OCI-LY3 (cell line): ENCODE measurements around the gene SYNE1.

Source experiments
- H2AFZ ChIP-seq: fragments of 200-600, 300-600 bp; shearing (Covaris generic); 2 replicates; pipeline ENCODE4 v1.6.0; 2014; ENCODE audit warnings: antibody characterized with exemption, low read depth, low read length
- H3K27ac ChIP-seq: fragments of 200-600, 300-600 bp; sonication (generic); 2 replicates; pipeline ENCODE4 v1.5.1; 2014; ENCODE audit warnings: mild to moderate bottlenecking, low read length, moderate library complexity, mixed read lengths
- H3K27me3 ChIP-seq: fragments of 200-600, 300-600 bp; sonication (generic); 2 replicates; pipeline ENCODE4 v1.6.1; 2014; ENCODE audit warnings: low read depth, low read length, mixed read lengths
- H3K36me3 ChIP-seq: fragments of 200-600, 300-600 bp; sonication (generic); replicated peaks from 2 replicates; pipeline ENCODE3; 2014; ENCODE audit warnings: low read depth, low read length, mixed read lengths
- H3K4me1 ChIP-seq: fragments of 300-600, 200-600 bp; sonication (generic); 2 replicates; pipeline ENCODE4 v1.6.1; 2014; ENCODE audit warnings: low read length, mixed read lengths
- H3K4me2 ChIP-seq: fragments of 200-600, 300-600 bp; sonication (generic); 2 replicates; pipeline ENCODE4 v1.6.1; 2014; ENCODE audit warnings: low read length, mixed read lengths
- H3K4me3 ChIP-seq: fragments of 300-600, 200-600 bp; sonication (generic); 2 replicates; pipeline ENCODE4 v1.5.1; 2014; ENCODE audit warnings: antibody characterized with exemption, mild to moderate bottlenecking, low read length, moderate library complexity
- H3K79me2 ChIP-seq: fragments of 300-600, 200-600 bp; shearing (Covaris generic); 2 replicates; pipeline ENCODE4 v1.6.1; 2014; ENCODE audit warnings: mild to moderate bottlenecking, low read length, mixed read lengths
- H3K9ac ChIP-seq: fragments of 300-600, 200-600 bp; shearing (Covaris generic); 2 replicates; pipeline ENCODE4 v1.6.0; 2014; ENCODE audit warnings: mild to moderate bottlenecking, low read length, moderate library complexity
- H3K9me3 ChIP-seq: fragments of 200-600, 300-600 bp; shearing (Covaris generic); 2 replicates; pipeline ENCODE4 v1.6.1; 2014; ENCODE audit warnings: low read length, mixed read lengths; ENCODE audit not compliant: insufficient read depth
- H4K20me1 ChIP-seq: fragments of 200-600, 300-600 bp; sonication (generic); 2 replicates; pipeline ENCODE4 v1.6.1; 2016; ENCODE audit warnings: low read length, mixed read lengths; ENCODE audit not compliant: insufficient read depth
- EZH2phosphoT487 ChIP-seq: fragments of 200-600 bp; shearing (Covaris generic); IDR thresholded peaks from 2 replicates; pipeline ENCODE4 v1.6.1; 2018; ENCODE audit warnings: antibody characterized with exemption, mixed run types, low read depth
- TF ChIP-seq, protein P1 (sequence below): fragments of 200-600, 300-600 bp; sonication (generic); IDR thresholded peaks from 2 replicates; pipeline ENCODE4 v1.5.1; 2014; ENCODE audit warnings: antibody characterized with exemption, low read length, low read depth

SYNE1 gene

DNA sequence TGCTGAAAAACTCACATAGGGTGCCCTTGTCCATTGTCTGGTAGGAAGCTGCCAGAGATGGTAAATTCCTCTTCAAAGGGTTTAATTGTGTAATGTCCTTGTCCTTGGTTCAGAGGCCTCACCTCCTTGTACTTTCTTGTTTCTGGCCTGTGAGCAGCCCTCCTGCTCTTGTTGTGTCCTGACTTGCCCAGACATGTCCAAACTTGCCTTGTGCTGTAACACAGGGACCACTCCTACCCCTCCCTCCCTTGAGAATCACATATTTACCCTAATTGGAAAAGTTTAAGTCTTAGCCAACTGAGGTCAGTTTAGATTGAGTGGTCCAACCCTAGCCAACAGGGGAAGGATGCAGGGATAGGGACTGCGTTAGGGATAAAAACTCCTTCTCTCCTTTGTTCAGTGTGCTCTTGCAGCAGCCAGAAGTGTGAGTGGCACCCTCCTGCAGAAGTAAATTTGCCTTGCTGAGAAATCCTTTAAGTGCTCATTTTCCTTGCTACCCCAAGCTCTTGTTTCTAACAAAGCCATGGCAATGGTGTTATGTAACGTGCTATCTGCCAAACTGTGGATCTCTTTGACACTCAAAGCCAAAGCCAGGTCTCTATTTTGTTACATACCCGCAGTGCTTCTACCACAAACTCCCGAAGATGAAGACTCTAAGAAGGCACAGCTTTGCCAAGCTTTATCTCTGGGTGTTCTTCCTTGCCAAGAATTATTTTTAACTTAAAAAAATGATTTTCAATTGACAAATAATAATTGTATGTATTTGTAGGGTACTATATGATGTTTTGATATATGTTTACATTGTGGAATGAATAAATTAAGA is 415.1 kb downstream of the SYNE1 start:
- H3K9me3 ChIP-seq = 0 out of 2 replicates have a peak, but pooled peaks cover 4% of the 10 kb centered on the region
- TF ChIP-seq EZH2phosphoT487 = no peak
- TF ChIP-seq, protein P1, sequence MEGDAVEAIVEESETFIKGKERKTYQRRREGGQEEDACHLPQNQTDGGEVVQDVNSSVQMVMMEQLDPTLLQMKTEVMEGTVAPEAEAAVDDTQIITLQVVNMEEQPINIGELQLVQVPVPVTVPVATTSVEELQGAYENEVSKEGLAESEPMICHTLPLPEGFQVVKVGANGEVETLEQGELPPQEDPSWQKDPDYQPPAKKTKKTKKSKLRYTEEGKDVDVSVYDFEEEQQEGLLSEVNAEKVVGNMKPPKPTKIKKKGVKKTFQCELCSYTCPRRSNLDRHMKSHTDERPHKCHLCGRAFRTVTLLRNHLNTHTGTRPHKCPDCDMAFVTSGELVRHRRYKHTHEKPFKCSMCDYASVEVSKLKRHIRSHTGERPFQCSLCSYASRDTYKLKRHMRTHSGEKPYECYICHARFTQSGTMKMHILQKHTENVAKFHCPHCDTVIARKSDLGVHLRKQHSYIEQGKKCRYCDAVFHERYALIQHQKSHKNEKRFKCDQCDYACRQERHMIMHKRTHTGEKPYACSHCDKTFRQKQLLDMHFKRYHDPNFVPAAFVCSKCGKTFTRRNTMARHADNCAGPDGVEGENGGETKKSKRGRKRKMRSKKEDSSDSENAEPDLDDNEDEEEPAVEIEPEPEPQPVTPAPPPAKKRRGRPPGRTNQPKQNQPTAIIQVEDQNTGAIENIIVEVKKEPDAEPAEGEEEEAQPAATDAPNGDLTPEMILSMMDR = no peak
- H3K36me3 ChIP-seq = no peaks in the 10 kb centered on the region
- H4K20me1 ChIP-seq = no peaks in the 10 kb centered on the region
- no peak overlapping the region for H3K9ac ChIP-seq
- no peak overlapping the region for H3K27ac ChIP-seq
- no peak overlapping the region for H3K4me3 ChIP-seq
- no peaks in the 10 kb centered on the region for H3K27me3 ChIP-seq
- H3K79me2 ChIP-seq = no peaks in the 10 kb centered on the region
- H2AFZ ChIP-seq = no peak overlapping the region
- H3K4me2 ChIP-seq = no peak overlapping the region
- H3K4me1 ChIP-seq = no peaks in the 10 kb centered on the region

DNA sequence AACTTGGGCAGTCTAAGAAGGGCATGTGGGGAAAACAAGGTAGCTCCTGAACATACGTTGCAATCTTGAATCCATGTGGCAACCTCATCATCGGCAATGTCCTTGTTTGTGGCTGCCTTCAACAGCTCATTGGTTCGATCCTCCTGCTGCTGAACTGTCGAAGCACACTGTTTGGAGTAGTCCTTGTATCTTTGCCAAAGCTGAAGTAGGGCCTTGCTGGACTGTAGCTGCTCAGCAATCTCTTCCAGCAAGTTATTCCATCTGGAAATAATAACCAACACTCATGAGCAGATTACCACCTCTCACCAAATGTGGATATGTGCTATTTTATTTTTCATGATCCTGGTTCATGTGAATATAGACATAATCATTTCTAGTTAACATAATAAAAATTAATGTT is 416.4 kb downstream of the SYNE1 start:
- Histone ChIP-seq H3K9me3 (0 out of 2 replicates have a peak, but pooled peaks cover 4% of the 10 kb centered on the region), H3K36me3 (no peaks in the 10 kb centered on the region), H3K27ac (no peak overlapping the region)

DNA sequence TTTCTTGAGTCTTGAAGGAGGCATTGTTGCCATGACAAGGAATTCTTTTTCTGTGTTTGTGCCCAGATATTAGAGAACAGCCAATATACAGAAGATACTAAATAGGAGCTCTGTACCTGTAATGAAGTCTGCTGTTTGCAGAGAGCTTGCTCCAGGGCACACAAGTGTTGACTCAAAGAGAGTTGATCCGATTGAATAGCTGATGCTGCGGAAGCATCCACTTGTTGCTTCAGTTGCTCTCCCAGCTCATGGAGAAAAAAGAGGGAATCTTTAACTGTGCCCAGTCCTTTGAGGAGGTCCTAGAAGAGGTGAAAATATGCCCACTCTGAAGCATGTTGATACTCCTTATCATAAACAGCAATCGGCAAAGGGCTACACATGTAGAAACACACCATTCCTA is 418.3 kb downstream of the SYNE1 start:
- no peaks in the 10 kb centered on the region for H3K36me3 ChIP-seq

More for the DNA sequence above, 416.4 kb downstream of the SYNE1 start:
- Histone ChIP-seq H4K20me1 (no peaks in the 10 kb centered on the region), H3K27me3 (no peaks in the 10 kb centered on the region), H3K4me2 (no peak overlapping the region), H3K79me2 (no peaks in the 10 kb centered on the region), H3K9ac (no peak overlapping the region), H2AFZ (no peak overlapping the region), H3K4me3 (no peak overlapping the region), H3K4me1 (no peaks in the 10 kb centered on the region)
- TF ChIP-seq, protein P1 = no peak
- no peak for TF ChIP-seq EZH2phosphoT487

DNA sequence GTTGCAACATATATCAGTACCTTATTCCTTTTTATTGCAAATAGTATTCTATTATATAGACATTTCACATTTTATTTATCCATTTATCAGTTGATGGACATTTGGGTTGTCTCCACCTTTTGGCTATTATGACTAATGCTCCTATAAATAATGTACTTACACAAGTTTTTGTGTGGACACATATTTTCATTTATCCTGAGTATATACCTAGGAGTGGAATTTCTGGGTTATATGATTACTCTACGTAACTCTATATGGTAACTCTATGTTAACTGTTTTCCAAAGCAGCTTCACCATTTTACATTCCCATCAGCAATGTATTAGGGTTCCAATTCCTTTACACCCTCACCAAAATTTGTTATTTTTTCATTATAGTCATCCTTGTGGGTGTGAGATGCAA is 424.7 kb downstream of the SYNE1 start:
- H3K4me2 ChIP-seq = no peak overlapping the region
- H4K20me1 ChIP-seq = no peaks in the 10 kb centered on the region
- H3K9me3 ChIP-seq = no peaks in the 10 kb centered on the region
- TF ChIP-seq EZH2phosphoT487 = no peak
- TF ChIP-seq, protein P1 = no peak
- H3K27me3 ChIP-seq = no peaks in the 10 kb centered on the region
- H2AFZ ChIP-seq = no peak overlapping the region
- no peaks in the 10 kb centered on the region for H3K79me2 ChIP-seq
- H3K9ac ChIP-seq = no peak overlapping the region
- H3K36me3 ChIP-seq = no peaks in the 10 kb centered on the region
- H3K27ac ChIP-seq = no peak overlapping the region
- no peaks in the 10 kb centered on the region for H3K4me1 ChIP-seq
- H3K4me3 ChIP-seq = no peak overlapping the region

More for the DNA sequence above, 418.3 kb downstream of the SYNE1 start:
- H3K4me1 ChIP-seq = no peaks in the 10 kb centered on the region
- H3K9ac ChIP-seq = no peak overlapping the region
- TF ChIP-seq, protein P1 = no peak
- no peak for TF ChIP-seq EZH2phosphoT487
- no peak overlapping the region for H3K4me3 ChIP-seq
- no peak overlapping the region for H3K27ac ChIP-seq
- H3K9me3 ChIP-seq = 0 out of 2 replicates have a peak, but pooled peaks cover 4% of the 10 kb centered on the region
- no peaks in the 10 kb centered on the region for H4K20me1 ChIP-seq
- no peaks in the 10 kb centered on the region for H3K79me2 ChIP-seq
- no peak overlapping the region for H3K4me2 ChIP-seq
- H2AFZ ChIP-seq = no peak overlapping the region
- no peaks in the 10 kb centered on the region for H3K27me3 ChIP-seq
